ENCODE results near the gene SLC35F3. TPM values are rescaled to one million over a fixed set of nuclear protein-coding genes. Genes with fewer than 3 reads are reported as not detected.

The SLC35F3 gene
- total RNA-seq, 1 experiment from 2014 or later: 0.66 TPM

- Mint-ChIP-seq H3K4me3 (ENCODE audit: low read depth, unreplicated experiment) (no peak overlapping the region), H3K9me3 (ENCODE audit: low read depth, unreplicated experiment) (no peaks in the 10 kb centered on the region), H3K36me3 (ENCODE audit: insufficient read depth, unreplicated experiment) (no peaks in the 10 kb centered on the region), H3K27ac (ENCODE audit: unreplicated experiment) (no peak overlapping the region), H3K4me1 (ENCODE audit: low read depth, unreplicated experiment) (no peaks in the 10 kb centered on the region), H3K27me3 (ENCODE audit: unreplicated experiment) (peaks cover 59% of the 10 kb centered on the region)
- no peak for DNase-seq
- CTCF ChIA-PET: interaction anchor here (0.9 to 3.0 kb wide), 4 partner anchors 8 to 46 kb away, joined by 3 to 12 read pairs (median 4); partner anchors contain the start of gene COA6
- intact Hi-C loops (cut with micrococcal nuclease; ENCODE audit: unreplicated experiment): loop anchor here (5.0 kb wide), 1 partner anchor 215 kb away; no protein-coding TSS in a partner anchor
- BruUV-seq (replicated peaks): no TSS peak
- no peak for TF ChIP-seq CTCF (IDR thresholded peaks at IDR 0.05; ENCODE audit: unreplicated experiment)
Measured at GRCh38 chr1:234327577-234328164, 423.2 kb downstream of the SLC35F3 start.

GRCh38 chr1:234330843-234331215, 426.4 kb downstream of the SLC35F3 start:
- Mint-ChIP-seq H3K4me3 (ENCODE audit: low read depth, unreplicated experiment) (no peak overlapping the region), H3K27me3 (ENCODE audit: unreplicated experiment) (peaks cover 32% of the 10 kb centered on the region), H3K9me3 (ENCODE audit: low read depth, unreplicated experiment) (no peaks in the 10 kb centered on the region), H3K4me1 (ENCODE audit: low read depth, unreplicated experiment) (no peaks in the 10 kb centered on the region), H3K27ac (ENCODE audit: unreplicated experiment) (no peak overlapping the region), H3K36me3 (ENCODE audit: insufficient read depth, unreplicated experiment) (no peaks in the 10 kb centered on the region)
- CTCF ChIA-PET: interaction anchor here (0.6 kb wide), 1 partner anchor 17 kb away, joined by 3 read pairs; no protein-coding TSS in a partner anchor
- no peak for DNase-seq
- no peak for TF ChIP-seq CTCF (IDR thresholded peaks at IDR 0.05; ENCODE audit: unreplicated experiment)
- BruUV-seq (replicated peaks): no TSS peak
- intact Hi-C loops (cut with micrococcal nuclease; ENCODE audit: unreplicated experiment): no loop called here

GRCh38 chr1:234331507-234331906, 427.0 kb downstream of the SLC35F3 start:
- no peak for DNase-seq
- H3K27me3 Mint-ChIP-seq (ENCODE audit: unreplicated experiment): peaks cover 25% of the 10 kb centered on the region
- CTCF ChIA-PET: no interaction called here
- H3K36me3 Mint-ChIP-seq (ENCODE audit: insufficient read depth, unreplicated experiment): no peaks in the 10 kb centered on the region
- intact Hi-C loops (cut with micrococcal nuclease; ENCODE audit: unreplicated experiment): no loop called here
- no peak overlapping the region for H3K27ac Mint-ChIP-seq (ENCODE audit: unreplicated experiment)
- H3K4me3 Mint-ChIP-seq (ENCODE audit: low read depth, unreplicated experiment): no peak overlapping the region
- H3K9me3 Mint-ChIP-seq (ENCODE audit: low read depth, unreplicated experiment): no peaks in the 10 kb centered on the region
- TF ChIP-seq CTCF (IDR thresholded peaks at IDR 0.05; ENCODE audit: unreplicated experiment): no peak
- no TSS peak for BruUV-seq (replicated peaks)
- H3K4me1 Mint-ChIP-seq (ENCODE audit: low read depth, unreplicated experiment): no peaks in the 10 kb centered on the region

- H3K27ac Mint-ChIP-seq (ENCODE audit: unreplicated experiment): no peak overlapping the region
Measured at GRCh38 chr1:234336359-234336758, 431.9 kb downstream of the SLC35F3 start.

More at GRCh38 chr1:234336359-234336758, 431.9 kb downstream of the SLC35F3 start:
- H3K27me3 Mint-ChIP-seq (ENCODE audit: unreplicated experiment): peaks cover 17% of the 10 kb centered on the region
- intact Hi-C loops (cut with micrococcal nuclease; ENCODE audit: unreplicated experiment): no loop called here
- no peak for DNase-seq
- no peak for TF ChIP-seq CTCF (IDR thresholded peaks at IDR 0.05; ENCODE audit: unreplicated experiment)
- no peaks in the 10 kb centered on the region for H3K36me3 Mint-ChIP-seq (ENCODE audit: insufficient read depth, unreplicated experiment)
- H3K4me1 Mint-ChIP-seq (ENCODE audit: low read depth, unreplicated experiment): no peaks in the 10 kb centered on the region
- CTCF ChIA-PET: interaction anchor here (1.0 to 1.6 kb wide), 2 partner anchors 10 to 13 kb away, joined by 3 read pairs; no protein-coding TSS in a partner anchor
- no TSS peak for BruUV-seq (replicated peaks)
- H3K9me3 Mint-ChIP-seq (ENCODE audit: low read depth, unreplicated experiment): peaks cover 12% of the 10 kb centered on the region
- no peak overlapping the region for H3K4me3 Mint-ChIP-seq (ENCODE audit: low read depth, unreplicated experiment)
